ENCODE results near the gene TAGLN3. TPM values are rescaled to one million over a fixed set of nuclear protein-coding genes. Genes with fewer than 3 reads are reported as not detected.
A peak's percentile ranks its signal among the peaks of the same experiment; 100 is the strongest.

TAGLN3 gene
- total RNA-seq, 2 donors from 2014 or later, result 3.2 TPM; not detected in 1

GRCh38 chr3:112053229-112053628 lies 54.5 kb downstream of the TAGLN3 start:
- Histone ChIP-seq H3K27ac (no peak overlapping the region), H3K9me3 (no peaks in the 10 kb centered on the region), H3K36me3 (no peaks in the 10 kb centered on the region), H3K4me1 (replicated peaks) (no peaks in the 10 kb centered on the region), H3K27me3 (replicated peaks; ENCODE audit: insufficient read depth) (no peaks in the 10 kb centered on the region), H3K4me3 (no peak overlapping the region)
- WGBS, result 29% methylated on average over 1 of the region's 1 CpG
- intact Hi-C loops (cut with DNase I), result no loop called here
- TF ChIP-seq CTCF (IDR thresholded peaks at IDR 0.05) (no peak), POLR2AphosphoS5 (IDR thresholded peaks at IDR 0.05) (no peak), POLR2A (IDR thresholded peaks at IDR 0.05) (no peak)
- no peak for DNase-seq (ENCODE audit: low spot score)

DNA sequence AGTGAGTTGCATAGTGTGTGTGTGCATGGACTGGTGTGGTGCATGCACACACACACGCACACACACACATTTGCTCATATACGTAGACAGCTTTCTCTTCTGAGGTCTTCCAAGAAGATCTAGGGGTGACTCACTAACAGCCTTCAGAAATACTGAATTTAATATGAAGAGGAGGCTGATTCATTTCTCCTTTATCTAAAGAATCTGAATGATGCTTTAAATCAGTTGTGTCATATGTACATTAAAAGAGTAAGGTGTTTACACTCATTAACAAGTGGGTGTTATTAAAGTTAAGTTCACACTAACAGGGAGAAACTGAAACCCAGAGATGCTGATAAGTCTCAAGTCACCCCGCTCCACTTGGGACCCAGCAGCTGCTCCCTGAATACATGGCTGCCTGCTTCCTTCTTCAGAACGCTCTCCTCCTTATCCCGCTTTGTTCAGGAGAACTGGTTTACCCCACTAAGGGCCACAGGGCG lies 57.8 kb downstream of the TAGLN3 start:
- Histone ChIP-seq H3K9me3 (no peaks in the 10 kb centered on the region), H3K27ac (no peak overlapping the region), H3K4me3 (no peak overlapping the region), H3K36me3 (no peaks in the 10 kb centered on the region), H3K27me3 (replicated peaks; ENCODE audit: insufficient read depth) (no peaks in the 10 kb centered on the region), H3K4me1 (replicated peaks) (no peaks in the 10 kb centered on the region)
- WGBS, result 86% methylated on average over 6 of the region's 6 CpGs
- intact Hi-C loops (cut with DNase I), result no loop called here
- TF ChIP-seq POLR2AphosphoS5 (IDR thresholded peaks at IDR 0.05) (no peak), POLR2A (IDR thresholded peaks at IDR 0.05) (no peak), CTCF (IDR thresholded peaks at IDR 0.05) (no peak)
- no peak for DNase-seq (ENCODE audit: low spot score)

GRCh38 chr3:112059497-112059896 lies 60.8 kb downstream of the TAGLN3 start:
- H3K27ac ChIP-seq, result no peak overlapping the region
- H3K36me3 ChIP-seq, result no peaks in the 10 kb centered on the region
- DNase-seq (ENCODE audit: low spot score), result peak; percentile 10
- no peaks in the 10 kb centered on the region for H3K9me3 ChIP-seq
- no peaks in the 10 kb centered on the region for H3K4me1 ChIP-seq (replicated peaks)
- no peak overlapping the region for H3K4me3 ChIP-seq
- intact Hi-C loops (cut with DNase I), result no loop called here
- no peak for TF ChIP-seq POLR2A (IDR thresholded peaks at IDR 0.05)
- no peak for TF ChIP-seq CTCF (IDR thresholded peaks at IDR 0.05)
- TF ChIP-seq POLR2AphosphoS5 (IDR thresholded peaks at IDR 0.05), result no peak
- WGBS, result 50% methylated on average over 1 of the region's 1 CpG
- H3K27me3 ChIP-seq (replicated peaks; ENCODE audit: insufficient read depth), result no peaks in the 10 kb centered on the region

DNA sequence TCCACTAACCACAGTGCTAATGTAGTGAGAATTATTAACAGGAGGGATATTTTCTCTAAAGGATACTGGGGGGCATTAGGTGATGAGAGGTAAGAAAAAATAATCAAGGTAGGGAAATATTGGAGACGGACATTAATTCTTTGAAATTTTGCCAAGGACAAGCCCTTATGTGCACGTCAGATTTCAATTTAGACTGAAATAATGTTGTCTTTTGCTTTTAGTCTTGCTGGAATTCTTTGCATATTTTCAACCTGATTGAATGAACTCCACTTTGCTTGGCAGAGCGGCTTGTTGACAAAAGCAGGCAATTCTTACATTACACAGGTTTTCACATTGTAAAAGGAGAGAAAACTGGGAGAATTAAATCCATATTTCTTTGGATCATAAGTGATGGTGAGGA lies 62.4 kb downstream of the TAGLN3 start:
- intact Hi-C loops (cut with DNase I), result no loop called here
- Histone ChIP-seq H3K36me3 (no peaks in the 10 kb centered on the region), H3K9me3 (no peaks in the 10 kb centered on the region), H3K27me3 (replicated peaks; ENCODE audit: insufficient read depth) (no peaks in the 10 kb centered on the region), H3K27ac (no peak overlapping the region), H3K4me3 (no peak overlapping the region), H3K4me1 (replicated peaks) (no peaks in the 10 kb centered on the region)
- 28% methylated on average over 3 of the region's 3 CpGs for WGBS
- TF ChIP-seq POLR2AphosphoS5 (IDR thresholded peaks at IDR 0.05) (no peak), CTCF (IDR thresholded peaks at IDR 0.05) (no peak), POLR2A (IDR thresholded peaks at IDR 0.05) (no peak)
- no peak for DNase-seq (ENCODE audit: low spot score)

Other genes with a start within 250 kb of the TAGLN3 start
- 10 to 100 TPM; 15.3 to 32.3 TPM for gene PHLDB2, start 139.7 kb upstream of the TAGLN3 start, total RNA-seq
- 10 to 100 TPM; 36.3 to 40.1 TPM for gene ABHD10, start 19.9 kb upstream of the TAGLN3 start, total RNA-seq
- not detected for gene TMPRSS7, start 35.8 kb downstream of the TAGLN3 start, total RNA-seq
- 10 to 100 TPM in 1 of 2 donors, 1 to 10 TPM in 1; 8.6 to 11.0 TPM for gene C3orf52, start 87.5 kb downstream of the TAGLN3 start, total RNA-seq
- gene GCSAM, start 134.3 kb downstream of the TAGLN3 start, total RNA-seq, result 1 to 10 TPM in 1 of 2 donors, not detected in 1; 1.4 TPM